ENCODE measurements around the gene SNW1. TPM values are rescaled to one million over a fixed set of nuclear protein-coding genes. Genes with fewer than 3 reads are reported as not detected.

The SNW1 gene
- total and polyA plus RNA-seq, 2 of the 13 experiments (the other 11 are each of a cell fraction or from before 2014, with no cell fraction given) = 23.2 to 65.8 TPM

- TF ChIP-seq ZFYVE20 (CRISPR knock-in tag; IDR thresholded peaks at IDR 0.05; ENCODE audit: borderline replicate concordance, low read depth) = peak; percentile 85; the same call in 1 of the 2 replicates
- TF ChIP-seq XRCC5 (optimal IDR thresholded peaks at IDR 0.05; ENCODE audit: low read length) = peak; percentile 62
- no peak for TF ChIP-seq ZNF670 (CRISPR knock-in tag; IDR thresholded peaks at IDR 0.05; ENCODE audit: borderline replicate concordance)
- TF ChIP-seq ZBTB8A (CRISPR knock-in tag; IDR thresholded peaks at IDR 0.05; ENCODE audit: borderline replicate concordance, low read depth) = no peak
- TF ChIP-seq MZF1 (CRISPR knock-in tag; IDR thresholded peaks at IDR 0.05; ENCODE audit: borderline replicate concordance) = no peak
- peak; percentile 22; the same call in 1 of the 2 replicates for TF ChIP-seq MEIS2 (CRISPR knock-in tag; IDR thresholded peaks at IDR 0.05)
- TF ChIP-seq ZNF460 (CRISPR knock-in tag; IDR thresholded peaks at IDR 0.05; ENCODE audit: borderline replicate concordance) = peak; percentile 24; the same call in 1 of the 2 replicates
- no peak for TF ChIP-seq ZNF713 (CRISPR knock-in tag; IDR thresholded peaks at IDR 0.05)
- TF ChIP-seq THRA (CRISPR knock-in tag; IDR thresholded peaks at IDR 0.05; ENCODE audit: borderline replicate concordance) = peak; percentile 38
- TF ChIP-seq ZNF740 (CRISPR knock-in tag; IDR thresholded peaks at IDR 0.05) = no peak
- TF ChIP-seq ZNF567 (CRISPR knock-in tag; IDR thresholded peaks at IDR 0.05; ENCODE audit: borderline replicate concordance) = peak; percentile 43; the same call in 1 of the 2 replicates
- peak; percentile 70 to 79 for TF ChIP-seq POLR2A (IDR thresholded peaks at IDR 0.05; ENCODE audit: insufficient read depth in 1 of 2, low read depth in 2 of 2, low read length in 2 of 2)
- TF ChIP-seq ATAD3A (CRISPR knock-in tag; IDR thresholded peaks at IDR 0.05) = no peak
- no peak for TF ChIP-seq PCBP1 (IDR thresholded peaks at IDR 0.05; ENCODE audit: borderline replicate concordance, low read depth, low read length)
- TF ChIP-seq GABPB1 (CRISPR knock-in tag; IDR thresholded peaks at IDR 0.05) = peak; percentile 93
- TF ChIP-seq DNMT3B (CRISPR knock-in tag; conservative IDR thresholded peaks at IDR 0.05) = no peak
- no peak for TF ChIP-seq ZNF17 (CRISPR knock-in tag; IDR thresholded peaks at IDR 0.05)
- TF ChIP-seq RFXANK (CRISPR knock-in tag; IDR thresholded peaks at IDR 0.05) = peak; percentile 54; the same call in 1 of the 2 replicates
- TF ChIP-seq ZNF574 (CRISPR knock-in tag; IDR thresholded peaks at IDR 0.05) = peak; percentile 90
- 0 out of 2 replicates have a peak, but pooled peaks have one; percentile 13 for TF ChIP-seq SATB2 (CRISPR knock-in tag; IDR thresholded peaks at IDR 0.05)
- no peak; the same call in 1 of the 2 replicates for TF ChIP-seq ARID2 (CRISPR knock-in tag; IDR thresholded peaks at IDR 0.05; ENCODE audit: borderline replicate concordance)
- TF ChIP-seq ZNF317 (CRISPR knock-in tag; IDR thresholded peaks at IDR 0.05) = no peak
- TF ChIP-seq RXRB (CRISPR knock-in tag; IDR thresholded peaks at IDR 0.05; ENCODE audit: borderline replicate concordance) = peak; percentile 55
- 0 out of 2 replicates have a peak, but pooled peaks have one; percentile 82 for TF ChIP-seq SMAD1 (CRISPR knock-in tag; IDR thresholded peaks at IDR 0.05; ENCODE audit: borderline replicate concordance, low read depth)
- no peak for TF ChIP-seq GTF2F1 (IDR thresholded peaks at IDR 0.05; ENCODE audit: low read length)
- 0 out of 2 replicates have a peak, but pooled peaks have one; percentile 20 for TF ChIP-seq BRD4 (CRISPR knock-in tag; IDR thresholded peaks at IDR 0.05)
These were observed 39.1 kb upstream of the SNW1 start, which contains the start of gene ADCK1 (continued) for GRCh38 chr14:77799863-77800730.
